ENCODE data around the gene IQCH.

IQCH gene

GRCh38 chr15:67524235-67524634 is 269.6 kb downstream of the IQCH start:
- Histone ChIP-seq H3K4me3 (no peak overlapping the region), H4K20me1 (peaks cover 0 to 37% (median 0%) of the 10 kb centered on the region in 11 experiments; a peak in 8 of 22 replicates), H3K27ac (no peak overlapping the region), H3K9ac (peak overlapping the region in 1 of 11 experiments; percentile 18; a peak in 1 of 22 replicates), H3K36me3 (peaks cover 0 to 39% (median 27%) of the 10 kb centered on the region in 11 experiments; a peak in 15 of 22 replicates), H3K4me2 (peak overlapping the region in 6 of 11 experiments; percentile 4 to 94 (median 84); a peak in 9 of 22 replicates), H3K4me1 (peaks cover 17 to 36% (median 26%) of the 10 kb centered on the region in 10 experiments), H3K9me3 (replicated peaks in 1 of 11) (no peaks in the 10 kb centered on the region), H3K27me3 (no peaks in the 10 kb centered on the region)
- TF ChIP-seq Cebpa-rat (IDR thresholded peaks at IDR 0.05): no peak

- H3K27me3 ChIP-seq: no peaks in the 10 kb centered on the region
These were observed 273.9 kb downstream of the IQCH start for GRCh38 chr15:67528513-67528912.

GRCh38 chr15:67531379-67531914 is 276.9 kb downstream of the IQCH start:
- H3K9me3 ChIP-seq (replicated peaks in 1 of 11): no peaks in the 10 kb centered on the region
- H3K4me3 ChIP-seq: no peak overlapping the region
- H3K4me2 ChIP-seq: no peak overlapping the region
- H3K27me3 ChIP-seq: no peaks in the 10 kb centered on the region
- no peak for TF ChIP-seq Cebpa-rat (IDR thresholded peaks at IDR 0.05)
- no peak overlapping the region for H3K9ac ChIP-seq
- no peaks in the 10 kb centered on the region for H3K4me1 ChIP-seq
- no peaks in the 10 kb centered on the region; a peak in 1 of 22 replicates for H4K20me1 ChIP-seq
- no peak overlapping the region for H3K27ac ChIP-seq
- peaks cover 0 to 36% (median 21%) of the 10 kb centered on the region in 11 experiments; a peak in 14 of 22 replicates for H3K36me3 ChIP-seq

More at GRCh38 chr15:67528513-67528912, 273.9 kb downstream of the IQCH start:
- H3K4me1 ChIP-seq: peaks cover 0 to 12% (median 9%) of the 10 kb centered on the region in 10 experiments; a peak in 17 of 20 replicates
- H4K20me1 ChIP-seq: peaks cover 0 to 23% (median 0%) of the 10 kb centered on the region in 11 experiments; a peak in 8 of 22 replicates
- H3K4me2 ChIP-seq: no peak overlapping the region
- no peak overlapping the region for H3K9ac ChIP-seq
- H3K4me3 ChIP-seq: no peak overlapping the region
- no peaks in the 10 kb centered on the region for H3K9me3 ChIP-seq (replicated peaks in 1 of 11)
- no peak for TF ChIP-seq Cebpa-rat (IDR thresholded peaks at IDR 0.05)
- peaks cover 0 to 47% (median 30%) of the 10 kb centered on the region in 11 experiments; a peak in 15 of 22 replicates for H3K36me3 ChIP-seq
- H3K27ac ChIP-seq: no peak overlapping the region

GRCh38 chr15:67533873-67534272 is 279.3 kb downstream of the IQCH start:
- Histone ChIP-seq H3K4me1 (peaks cover 0 to 1% (median 0%) of the 10 kb centered on the region in 10 experiments; a peak in 6 of 20 replicates), H3K4me2 (no peak overlapping the region), H3K27me3 (no peaks in the 10 kb centered on the region), H3K9me3 (replicated peaks in 1 of 11) (no peaks in the 10 kb centered on the region), H4K20me1 (no peaks in the 10 kb centered on the region), H3K27ac (no peak overlapping the region), H3K36me3 (peaks cover 0 to 12% (median 4%) of the 10 kb centered on the region in 11 experiments; a peak in 10 of 22 replicates), H3K4me3 (no peak overlapping the region), H3K9ac (no peak overlapping the region)
- TF ChIP-seq Cebpa-rat (IDR thresholded peaks at IDR 0.05): no peak

GRCh38 chr15:67534360-67534759 is 279.8 kb downstream of the IQCH start:
- Histone ChIP-seq H3K36me3 (peaks cover 0 to 7% (median 2%) of the 10 kb centered on the region in 11 experiments; a peak in 5 of 22 replicates), H3K9me3 (replicated peaks in 1 of 11) (no peaks in the 10 kb centered on the region), H3K4me3 (no peak overlapping the region), H3K4me1 (peaks cover 3 to 6% (median 4%) of the 10 kb centered on the region in 10 experiments; a peak in 17 of 20 replicates), H3K9ac (no peak overlapping the region), H4K20me1 (no peaks in the 10 kb centered on the region), H3K4me2 (no peak overlapping the region), H3K27ac (no peak overlapping the region), H3K27me3 (no peaks in the 10 kb centered on the region)
- no peak for TF ChIP-seq Cebpa-rat (IDR thresholded peaks at IDR 0.05)

- Histone ChIP-seq H3K4me2 (no peak overlapping the region), H3K9me3 (replicated peaks in 1 of 11) (no peaks in the 10 kb centered on the region), H3K4me3 (no peak overlapping the region), H3K36me3 (no peaks in the 10 kb centered on the region), H3K27ac (no peak overlapping the region), H4K20me1 (no peaks in the 10 kb centered on the region), H3K4me1 (peaks cover 19 to 27% (median 25%) of the 10 kb centered on the region in 10 experiments), H3K9ac (no peak overlapping the region), H3K27me3 (no peaks in the 10 kb centered on the region)
- no peak for TF ChIP-seq Cebpa-rat (IDR thresholded peaks at IDR 0.05)
These were observed 283.2 kb downstream of the IQCH start for GRCh38 chr15:67537771-67538170.

GRCh38 chr15:67542420-67543347 is 288.1 kb downstream of the IQCH start, which contains the start of gene MAP2K5:
TSS of gene MAP2K5 (plus strand) at chr15:67542703. CDS start at chr15:67543336, 633 bp downstream.
- Histone ChIP-seq H4K20me1 (no peaks in the 10 kb centered on the region; a peak in 1 of 22 replicates), H3K4me2 (peak within 1 kb of the TSS; percentile 85 to 99 (median 93)), H3K9ac (peak within 1 kb of the TSS; percentile 85 to 95 (median 92)), H3K4me3 (peak within 1 kb of the TSS; percentile 79 to 91 (median 84)), H3K36me3 (peaks cover 10 to 25% (median 13%) of the 10 kb centered on the region in 11 experiments; a peak in 17 of 22 replicates), H3K27me3 (no peaks in the 10 kb centered on the region), H3K4me1 (peaks cover 37 to 48% (median 44%) of the 10 kb centered on the region in 10 experiments), H3K27ac (peak within 1 kb of the TSS; percentile 81 to 92 (median 88)), H3K9me3 (replicated peaks in 1 of 11) (no peaks in the 10 kb centered on the region)
- TF ChIP-seq Cebpa-rat (IDR thresholded peaks at IDR 0.05): no peak

- Histone ChIP-seq H3K9ac (peak overlapping the region; percentile 85 to 95 (median 92)), H3K36me3 (peaks cover 10 to 29% (median 14%) of the 10 kb centered on the region in 11 experiments; a peak in 17 of 22 replicates), H3K4me3 (peak overlapping the region; percentile 79 to 91 (median 84)), H3K27ac (peak overlapping the region; percentile 81 to 92 (median 88); a peak in 20 of 22 replicates), H3K4me1 (peaks cover 37 to 50% (median 49%) of the 10 kb centered on the region in 10 experiments), H4K20me1 (peaks cover 0 to 4% (median 0%) of the 10 kb centered on the region in 11 experiments; a peak in 4 of 22 replicates), H3K4me2 (peak overlapping the region; percentile 85 to 99 (median 93)), H3K27me3 (no peaks in the 10 kb centered on the region), H3K9me3 (replicated peaks in 1 of 11) (no peaks in the 10 kb centered on the region)
- no peak for TF ChIP-seq Cebpa-rat (IDR thresholded peaks at IDR 0.05)
These were observed 288.7 kb downstream of the IQCH start for GRCh38 chr15:67543348-67543718.

Measured in BLaER1 treated with 17β-estradiol and CSF1 and Interleukin-3, amounts not matched to agents 10 nM and 100 nM (cell line).